ENCODE results near the gene ARMH2.

ARMH2 gene

GRCh38 chr6:24798740-24799540, at the start of gene ARMH2:
Gene ARMH2, minus strand, starts transcription at chr6:24798917. Its CDS starts 60 bp downstream, at chr6:24798857.
- no peak for DNase-seq

GRCh38 chr6:24848461-24848860, 49.7 kb upstream of the ARMH2 start:
- DNase-seq = no peak

GRCh38 chr6:24847402-24847801, 48.7 kb upstream of the ARMH2 start:
- no peak for DNase-seq

GRCh38 chr6:24845578-24845977, 46.9 kb upstream of the ARMH2 start:
- no peak for DNase-seq

GRCh38 chr6:24844903-24845302, 46.2 kb upstream of the ARMH2 start:
- DNase-seq = no peak

- no peak for DNase-seq
These were observed 45.3 kb upstream of the ARMH2 start for GRCh38 chr6:24844061-24844460.

- DNase-seq = no peak
These were observed 41.5 kb upstream of the ARMH2 start for GRCh38 chr6:24840187-24840586.

GRCh38 chr6:24838994-24839393, 40.3 kb upstream of the ARMH2 start:
- DNase-seq = no peak

- no peak for DNase-seq
These were observed 39.4 kb upstream of the ARMH2 start for GRCh38 chr6:24838081-24838480.

- peak; percentile 64 for DNase-seq
These were observed 37.4 kb upstream of the ARMH2 start for GRCh38 chr6:24836109-24836508.

- no peak for DNase-seq
These were observed 35.1 kb upstream of the ARMH2 start for GRCh38 chr6:24833711-24834386.

- DNase-seq = no peak
These were observed 34.1 kb upstream of the ARMH2 start for GRCh38 chr6:24832794-24833193.

- no peak for DNase-seq
These were observed 33.3 kb upstream of the ARMH2 start for GRCh38 chr6:24831771-24832716.

- no peak for DNase-seq
These were observed 30.9 kb upstream of the ARMH2 start for GRCh38 chr6:24829657-24830056.

GRCh38 chr6:24827970-24828369, 29.3 kb upstream of the ARMH2 start:
- DNase-seq = no peak

GRCh38 chr6:24827162-24827561, 28.4 kb upstream of the ARMH2 start:
- DNase-seq = no peak

GRCh38 chr6:24825130-24825630, 26.5 kb upstream of the ARMH2 start:
- no peak for DNase-seq

GRCh38 chr6:24824142-24824938, 25.6 kb upstream of the ARMH2 start:
- peak; percentile 9 for DNase-seq

GRCh38 chr6:24823185-24823584, 24.5 kb upstream of the ARMH2 start:
- DNase-seq = no peak

- DNase-seq = no peak
These were observed 24.0 kb upstream of the ARMH2 start for GRCh38 chr6:24822696-24823095.

- DNase-seq = no peak
These were observed 23.2 kb upstream of the ARMH2 start for GRCh38 chr6:24821860-24822444.

GRCh38 chr6:24818346-24818745, 19.6 kb upstream of the ARMH2 start:
- DNase-seq = no peak

Data from NCI-H446 treated with DMSO at 0.1 percent for 48 hours (cell line).